ENCODE measurements around the gene DCUN1D2. TPM values are rescaled to one million over a fixed set of nuclear protein-coding genes. Genes with fewer than 3 reads are reported as not detected.
A peak's percentile ranks its signal among the peaks of the same experiment; 100 is the strongest.

The DCUN1D2 gene
- total and polyA plus RNA-seq, 3 donors from 2014 or later, result 16.3 to 78.5 (median 65.9) TPM

DNA sequence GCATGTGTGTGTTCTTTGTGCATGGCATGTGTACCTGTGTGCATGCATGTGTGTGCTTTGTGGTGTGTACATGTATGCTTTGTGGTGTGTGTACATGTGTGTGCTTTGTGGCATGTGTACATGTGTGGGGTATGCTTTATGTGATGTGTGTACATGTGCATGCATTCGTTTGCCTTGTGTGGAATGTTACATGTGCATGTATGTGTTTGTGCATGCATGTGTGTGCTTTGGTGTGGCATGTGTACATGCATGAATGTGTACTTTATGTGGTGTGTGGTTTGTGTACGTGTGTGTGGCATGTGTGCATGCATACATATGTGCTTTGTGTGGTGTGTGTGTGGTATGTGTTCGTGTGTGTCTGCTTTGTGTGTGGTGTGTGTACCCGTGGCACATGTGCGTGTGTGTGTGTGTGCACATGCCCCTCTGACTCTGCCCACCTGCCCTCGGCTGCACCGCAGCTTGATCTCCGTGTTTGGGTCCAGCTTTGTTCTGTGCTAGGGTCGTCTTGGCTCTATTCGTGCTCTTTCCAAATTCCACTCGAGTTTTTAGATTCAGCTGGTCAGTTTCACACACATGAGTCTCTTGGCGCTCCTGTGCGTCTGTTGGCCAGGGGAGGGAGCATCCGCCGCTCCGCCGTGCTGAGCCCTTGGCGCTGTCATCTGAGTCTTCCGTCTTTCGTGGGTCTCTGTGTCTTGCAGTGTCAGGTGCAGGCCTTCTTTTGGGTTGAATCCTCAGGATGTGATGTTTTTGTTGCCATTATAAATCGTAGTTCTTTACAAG, 47.6 kb upstream of the DCUN1D2 start:
- Histone ChIP-seq H3K9me3 (no peaks in the 10 kb centered on the region), H3K4me3 (no peak overlapping the region), H3K27ac (no peak overlapping the region), H3K4me1 (peaks cover 10% of the 10 kb centered on the region), H3K36me3 (ENCODE audit: low read depth, missing control alignments) (no peaks in the 10 kb centered on the region), H3K27me3 (no peaks in the 10 kb centered on the region)
- DNase-seq, result peak; percentile 12
- 83 to 87% methylated on average over 21 of the region's 21 CpGs for WGBS, 2 donors
- intact Hi-C loops (cut with DNase I; ENCODE audit: low total_unique reads), result no loop called here
- TF ChIP-seq, protein P1, sequence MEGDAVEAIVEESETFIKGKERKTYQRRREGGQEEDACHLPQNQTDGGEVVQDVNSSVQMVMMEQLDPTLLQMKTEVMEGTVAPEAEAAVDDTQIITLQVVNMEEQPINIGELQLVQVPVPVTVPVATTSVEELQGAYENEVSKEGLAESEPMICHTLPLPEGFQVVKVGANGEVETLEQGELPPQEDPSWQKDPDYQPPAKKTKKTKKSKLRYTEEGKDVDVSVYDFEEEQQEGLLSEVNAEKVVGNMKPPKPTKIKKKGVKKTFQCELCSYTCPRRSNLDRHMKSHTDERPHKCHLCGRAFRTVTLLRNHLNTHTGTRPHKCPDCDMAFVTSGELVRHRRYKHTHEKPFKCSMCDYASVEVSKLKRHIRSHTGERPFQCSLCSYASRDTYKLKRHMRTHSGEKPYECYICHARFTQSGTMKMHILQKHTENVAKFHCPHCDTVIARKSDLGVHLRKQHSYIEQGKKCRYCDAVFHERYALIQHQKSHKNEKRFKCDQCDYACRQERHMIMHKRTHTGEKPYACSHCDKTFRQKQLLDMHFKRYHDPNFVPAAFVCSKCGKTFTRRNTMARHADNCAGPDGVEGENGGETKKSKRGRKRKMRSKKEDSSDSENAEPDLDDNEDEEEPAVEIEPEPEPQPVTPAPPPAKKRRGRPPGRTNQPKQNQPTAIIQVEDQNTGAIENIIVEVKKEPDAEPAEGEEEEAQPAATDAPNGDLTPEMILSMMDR (IDR thresholded peaks at IDR 0.05), result no peak
- no peak for TF ChIP-seq POLR2A (IDR thresholded peaks at IDR 0.05)

DNA sequence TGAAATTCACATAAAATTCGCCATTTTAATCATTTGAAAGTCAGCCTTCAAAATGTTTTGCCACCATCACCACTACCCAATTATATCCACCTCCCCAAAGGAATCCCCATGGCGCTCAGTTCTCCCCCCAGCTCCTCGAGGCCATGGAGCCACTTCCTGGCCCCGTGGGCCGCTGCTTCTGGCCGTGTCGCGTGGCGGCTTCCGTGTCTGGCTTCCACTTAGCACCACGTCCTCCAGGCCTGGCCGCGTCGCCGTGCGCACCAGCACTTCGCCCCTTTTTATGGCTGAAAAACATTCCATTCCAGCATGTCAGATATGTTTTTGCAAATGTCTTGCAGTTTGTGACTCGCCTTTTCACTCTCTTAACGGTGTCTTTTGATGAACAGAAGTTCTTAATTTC, 46.7 kb upstream of the DCUN1D2 start:
- Histone ChIP-seq H3K27me3 (no peaks in the 10 kb centered on the region), H3K4me3 (no peak overlapping the region), H3K36me3 (ENCODE audit: low read depth, missing control alignments) (no peaks in the 10 kb centered on the region), H3K9me3 (no peaks in the 10 kb centered on the region), H3K27ac (no peak overlapping the region), H3K4me1 (peaks cover 14% of the 10 kb centered on the region)
- WGBS, 2 donors, result 92 to 93% methylated on average over 19 of the region's 19 CpGs
- intact Hi-C loops (cut with DNase I; ENCODE audit: low total_unique reads), result no loop called here
- TF ChIP-seq, protein P1 (IDR thresholded peaks at IDR 0.05), result no peak
- TF ChIP-seq POLR2A (IDR thresholded peaks at IDR 0.05), result no peak
- DNase-seq, result peak; percentile 5

DNA sequence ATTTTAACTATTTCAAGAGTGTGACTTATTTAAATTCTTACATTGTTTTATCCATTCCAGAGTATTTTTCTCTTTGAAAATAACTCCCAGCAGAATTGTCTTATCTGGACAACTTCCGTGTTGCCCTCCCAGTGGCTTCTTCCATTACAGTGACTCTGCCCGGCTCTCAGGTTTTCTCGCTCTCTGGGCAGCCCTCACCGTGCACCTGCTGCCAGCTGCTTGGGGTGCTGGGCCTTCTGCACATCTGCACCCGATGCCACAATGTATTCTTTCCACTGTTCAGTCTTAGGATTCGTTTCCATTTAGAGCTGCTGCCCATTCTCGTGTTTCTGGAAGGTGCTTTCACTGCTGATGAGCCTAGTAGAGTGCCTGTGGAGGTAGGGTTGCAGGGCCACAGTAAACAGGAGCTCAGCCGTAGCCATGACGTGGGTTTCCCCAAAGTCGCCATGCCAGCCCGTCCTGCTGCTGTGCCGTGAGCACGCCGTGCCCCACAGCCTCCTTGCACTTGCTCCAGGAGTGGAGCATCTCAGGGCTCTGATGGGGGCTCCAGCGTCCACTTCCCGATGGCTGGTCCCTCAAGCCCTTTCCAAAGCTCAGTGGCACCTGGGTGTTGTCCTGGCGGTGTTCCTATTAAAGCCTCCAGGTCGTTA, 46.1 kb upstream of the DCUN1D2 start:
- peak; percentile 6 for DNase-seq
- WGBS, 2 donors, result 91 to 93% methylated on average over 14 to 18 of the region's 18 CpGs

GRCh38 chr13:113535381-113535781, 44.9 kb upstream of the DCUN1D2 start:
- no peak for TF ChIP-seq POLR2A (IDR thresholded peaks at IDR 0.05)
- TF ChIP-seq, protein P1 (IDR thresholded peaks at IDR 0.05), result no peak
- H3K27ac ChIP-seq, result no peak overlapping the region
- peak; percentile 4 for DNase-seq
- H3K36me3 ChIP-seq (ENCODE audit: low read depth, missing control alignments), result no peaks in the 10 kb centered on the region
- WGBS, 2 donors, result 96 to 97% methylated on average over 13 of the region's 13 CpGs
- no peaks in the 10 kb centered on the region for H3K9me3 ChIP-seq
- no peak overlapping the region for H3K4me3 ChIP-seq
- peaks cover 24% of the 10 kb centered on the region for H3K4me1 ChIP-seq
- H3K27me3 ChIP-seq, result no peaks in the 10 kb centered on the region
- intact Hi-C loops (cut with DNase I; ENCODE audit: low total_unique reads), result no loop called here

More for the DNA sequence above, 46.1 kb upstream of the DCUN1D2 start:
- Histone ChIP-seq H3K4me1 (peaks cover 20% of the 10 kb centered on the region), H3K36me3 (ENCODE audit: low read depth, missing control alignments) (no peaks in the 10 kb centered on the region), H3K4me3 (no peak overlapping the region), H3K27ac (no peak overlapping the region), H3K9me3 (no peaks in the 10 kb centered on the region), H3K27me3 (no peaks in the 10 kb centered on the region)
- TF ChIP-seq POLR2A (IDR thresholded peaks at IDR 0.05), result no peak
- TF ChIP-seq, protein P1 (IDR thresholded peaks at IDR 0.05), result no peak
- intact Hi-C loops (cut with DNase I; ENCODE audit: low total_unique reads), result no loop called here

Data from testis (tissue), 3 donors.